Colonic mucosa (tissue), 4 donors: ENCODE data around the gene PADI3. TPM values are rescaled to one million over a fixed set of nuclear protein-coding genes. Genes with fewer than 3 reads are reported as not detected.

ENCODE experiments used
- DNase-seq: peaks from one replicate; pipeline ENCODE4 v3.0.0-alpha.2; 2020
- H3K27ac ChIP-seq: fragments of 200-600 bp; one replicate; pipeline ENCODE4 v1.8.0; 2021
- H3K27me3 ChIP-seq: fragments of 200-600 bp; one replicate; pipeline ENCODE4 v1.8.0; 2021
- H3K36me3 ChIP-seq: fragments of 200-600 bp; one replicate; pipeline ENCODE4 v1.8.0; 2021
- H3K4me1 ChIP-seq: fragments of 200-600 bp; one replicate; pipeline ENCODE4 v1.8.0; 2021; ENCODE audit warnings: mild to moderate bottlenecking
- H3K4me3 ChIP-seq: fragments of 200-600 bp; one replicate; pipeline ENCODE4 v1.8.0; 2021
- H3K9ac ChIP-seq, 2 donors: one replicate each; pipeline ENCODE4 v1.7.0; 2013; ENCODE audit warnings: control low read depth in 2 of 2, low read depth in 2 of 2, low read length in 2 of 2
- H3K9me3 ChIP-seq: fragments of 200-600 bp; one replicate; pipeline ENCODE4 v1.8.0; 2021
- CTCF ChIP-seq: fragments of 200-600 bp; IDR thresholded peaks from one replicate; pipeline ENCODE4 v1.8.0; 2022; ENCODE audit warnings: antibody characterized with exemption, mild to moderate bottlenecking
- intact Hi-C: fragments of 100-400 bp; cut with DNase I; formaldehyde crosslinking; loops from one replicate; pipeline ENCODE4 v1.14.1; 2022
- total RNA-seq, 2 donors: library from RNA; stranded (reverse); fragmentation: NEBNext Ultra II Directional in 1 of 2; extraction: Animal tissue kit (Norgen Biotek cat#: 25700) in 1 of 2; gene quantifications; one replicate each; pipeline ENCODE4 v1.2.1, GENCODE V29; 2021
- donor health status: healthy.
- donor health status: DM: no; HTN: no; CAD: no.
- donor health status: DM: no; HTN: no; CAD: no.

Gene PADI3
- total RNA-seq, 2 donors from 2014 or later: 0.13 TPM; not detected in 1

- H3K9ac ChIP-seq: no peak overlapping the region
- no peaks in the 10 kb centered on the region for H3K36me3 ChIP-seq
- no peaks in the 10 kb centered on the region for H3K9me3 ChIP-seq
- H3K4me1 ChIP-seq: peaks cover 4% of the 10 kb centered on the region
- intact Hi-C loops: loop anchor here (5.0 kb wide), 1 partner anchor 87 kb away; no protein-coding TSS in a partner anchor
- H3K27me3 ChIP-seq: no peaks in the 10 kb centered on the region
- H3K4me3 ChIP-seq: no peak overlapping the region
- no peak overlapping the region for H3K27ac ChIP-seq
- TF ChIP-seq CTCF: no peak
- no peak for DNase-seq
Measured at GRCh38 chr1:17224434-17224833, 24.5 kb upstream of the PADI3 start.

DNA sequence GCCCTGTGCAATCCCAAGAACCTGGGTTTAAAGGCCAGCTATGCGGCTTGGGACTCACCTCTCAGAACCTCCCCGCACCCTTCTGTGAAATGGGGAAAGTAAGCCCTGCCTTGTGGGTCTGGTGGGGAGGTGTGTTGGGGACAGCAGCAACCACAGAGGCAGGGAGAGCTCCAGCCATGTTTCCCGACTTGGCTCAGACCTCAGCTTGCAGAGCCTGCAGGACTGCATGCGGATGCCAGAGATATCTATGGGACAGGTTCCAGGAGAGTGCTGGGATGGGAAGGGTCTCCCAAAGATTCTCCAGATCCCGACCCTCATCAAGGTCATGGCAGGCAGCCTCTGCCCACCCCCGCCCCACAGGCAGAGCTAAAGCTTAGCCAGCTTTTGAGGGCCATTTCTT is 23.8 kb upstream of the PADI3 start:
- TF ChIP-seq CTCF: no peak
- Histone ChIP-seq H3K9me3 (no peaks in the 10 kb centered on the region), H3K9ac (no peak overlapping the region), H3K36me3 (no peaks in the 10 kb centered on the region), H3K4me3 (no peak overlapping the region), H3K4me1 (peaks cover 8% of the 10 kb centered on the region), H3K27me3 (no peaks in the 10 kb centered on the region), H3K27ac (no peak overlapping the region)
- DNase-seq: no peak
- intact Hi-C loops: no loop called here

GRCh38 chr1:17227358-17227915 is 21.5 kb upstream of the PADI3 start:
- TF ChIP-seq CTCF: no peak
- H3K27ac ChIP-seq: peak overlapping the region; percentile 37

DNA sequence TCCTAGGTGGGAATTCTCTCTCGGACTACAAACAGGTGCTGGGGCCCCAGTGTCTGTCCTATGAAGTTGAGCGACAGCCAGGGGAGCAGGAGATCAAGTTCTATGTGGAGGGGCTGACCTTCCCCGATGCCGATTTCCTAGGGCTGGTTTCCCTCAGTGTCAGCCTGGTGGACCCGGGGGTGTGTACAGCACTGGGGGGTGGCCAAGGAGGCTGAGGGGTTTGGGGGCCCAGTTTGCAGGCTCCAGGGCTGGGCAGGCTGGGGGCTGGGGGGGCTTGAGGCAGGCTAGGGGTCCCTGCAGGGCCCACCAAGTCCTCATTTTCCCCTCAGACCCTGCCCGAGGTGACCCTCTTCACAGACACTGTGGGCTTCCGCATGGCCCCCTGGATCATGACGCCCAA is 20.3 kb upstream of the PADI3 start:
- Histone ChIP-seq H3K4me1 (peaks cover 17% of the 10 kb centered on the region), H3K27me3 (no peaks in the 10 kb centered on the region), H3K36me3 (no peaks in the 10 kb centered on the region), H3K4me3 (no peak overlapping the region), H3K9me3 (no peaks in the 10 kb centered on the region), H3K27ac (no peak overlapping the region), H3K9ac (peak overlapping the region in 1 of 2 donors; percentile 48)
- TF ChIP-seq CTCF: no peak
- intact Hi-C loops: no loop called here
- DNase-seq: no peak

More at GRCh38 chr1:17227358-17227915, 21.5 kb upstream of the PADI3 start:
- no peak overlapping the region for H3K4me3 ChIP-seq
- no peaks in the 10 kb centered on the region for H3K27me3 ChIP-seq
- no peaks in the 10 kb centered on the region for H3K9me3 ChIP-seq
- H3K9ac ChIP-seq: no peak overlapping the region
- no peak for DNase-seq
- intact Hi-C loops: no loop called here
- H3K36me3 ChIP-seq: no peaks in the 10 kb centered on the region
- H3K4me1 ChIP-seq: peaks cover 13% of the 10 kb centered on the region

DNA sequence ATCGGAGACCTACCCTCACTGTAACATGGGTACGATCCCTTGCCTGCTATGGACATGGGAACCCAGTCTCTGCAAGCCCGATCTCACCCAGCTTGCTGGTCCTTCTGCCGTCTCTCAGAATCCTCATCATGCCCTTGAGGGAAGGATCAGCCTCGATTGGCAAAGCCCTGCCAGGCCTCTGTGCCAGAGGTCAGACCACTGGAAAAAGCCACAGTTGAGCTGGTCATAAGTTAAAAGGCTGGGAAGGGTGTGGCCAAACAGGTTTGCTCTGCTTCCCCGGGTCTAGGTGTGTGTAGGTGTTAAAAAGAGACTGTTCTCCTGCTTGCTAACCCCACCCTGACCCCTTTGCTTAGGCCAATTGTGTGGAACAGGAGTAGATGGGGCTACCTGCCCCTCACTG is 19.5 kb upstream of the PADI3 start:
- Histone ChIP-seq H3K9ac (peak overlapping the region in 1 of 2 donors; percentile 48), H3K36me3 (no peaks in the 10 kb centered on the region), H3K27ac (peak overlapping the region; percentile 5), H3K4me1 (peaks cover 20% of the 10 kb centered on the region), H3K4me3 (no peak overlapping the region), H3K27me3 (no peaks in the 10 kb centered on the region), H3K9me3 (no peaks in the 10 kb centered on the region)
- TF ChIP-seq CTCF: no peak
- peak; percentile 80 for DNase-seq
- intact Hi-C loops: no loop called here
